T-cell (primary cell): ENCODE results near the gene HSPB8. TPM values are rescaled to one million over a fixed set of nuclear protein-coding genes. Genes with fewer than 3 reads are reported as not detected.

Source experiments
- ATAC-seq, 4 experiments: fragments of 200-7000 bp in 3 of 4; fragments of 150-1000 bp in 1 of 4; cut with Tn5 transposase; replicated peaks in 1 of 4; 1 replicate in 3 of 4; 2 replicates in 1 of 4; pipeline ENCODE4 v1.10.0; 2021; ENCODE audit warnings: moderate library complexity in 3 of 4, mild to moderate bottlenecking in 2 of 4, moderate number of reproducible peaks in 1 of 4
- CTCF ChIA-PET, 2 donors: fragments of 300-600 bp; sonication (Branson Sonifier 250); formaldehyde crosslinking; loops; one replicate each; lab custom pipeline; 2022; ENCODE audit warnings: antibody characterized with exemption in 2 of 2; lab: Charles Lee
- POLR2A ChIA-PET, 2 donors: fragments of 300-600 bp; sonication (Branson Sonifier 250); formaldehyde crosslinking; loops; one replicate each; lab custom pipeline; 2022; ENCODE audit warnings: antibody characterized with exemption in 2 of 2; lab: Charles Lee
- DNase-seq, 35 experiments: peaks; one replicate each; pipeline versions ENCODE4 v3.0.0 to v3.0.0-alpha.2; 2013 to 2023
- H3K27ac ChIP-seq: one replicate; pipeline ENCODE4 v1.5.1; 2013; ENCODE audit warnings: low read length
- H3K27me3 ChIP-seq, 2 experiments: replicated peaks in 1 of 2; 1 replicate in 1 of 2; 2 replicates in 1 of 2; pipeline versions ENCODE4 v1.6.1 to v1.7.0; 2013; ENCODE audit warnings: low read length in 1 of 2, mixed read lengths in 1 of 2; ENCODE audit not compliant: control insufficient read depth in 2 of 2, insufficient read depth in 2 of 2; ENCODE audit errors: extremely low read depth in 1 of 2
- H3K36me3 ChIP-seq, 2 donors: 1 replicate in 1 of 2; 2 replicates in 1 of 2; pipeline versions ENCODE4 v1.6.1 to v1.7.0; 2013; ENCODE audit warnings: low read length in 1 of 2; ENCODE audit not compliant: control insufficient read depth in 2 of 2, insufficient read depth in 1 of 2; ENCODE audit errors: extremely low read depth in 1 of 2
- H3K4me1 ChIP-seq, 2 experiments: 1 replicate in 1 of 2; 2 replicates in 1 of 2; pipeline versions ENCODE4 v1.6.1 to v1.7.0; 2013; ENCODE audit warnings: low read length in 2 of 2, mixed read lengths in 1 of 2; ENCODE audit not compliant: insufficient read depth in 2 of 2, control insufficient read depth in 1 of 2; ENCODE audit errors: extremely low read depth in 1 of 2
- H3K4me3 ChIP-seq, 2 donors: 1 replicate in 1 of 2; 2 replicates in 1 of 2; pipeline versions ENCODE4 v1.5.1 to v1.7.0; 2013; ENCODE audit warnings: mild to moderate bottlenecking in 2 of 2, low read length in 1 of 2, moderate library complexity in 1 of 2; ENCODE audit not compliant: control insufficient read depth in 1 of 2; ENCODE audit errors: extremely low read depth in 1 of 2
- H3K9me3 ChIP-seq: 2 replicates; pipeline ENCODE4 v1.7.0; 2013
- H3K27ac Mint-ChIP-seq, 2 donors: one replicate each; pipeline ENCODE4 v1.8.0; 2020 to 2021; ENCODE audit warnings: mild to moderate bottlenecking in 2 of 2, mixed read lengths in 2 of 2
- H3K27me3 Mint-ChIP-seq, 2 donors: one replicate each; pipeline ENCODE4 v1.8.0; 2021 to 2022; ENCODE audit warnings: mixed read lengths in 2 of 2
- H3K36me3 Mint-ChIP-seq: one replicate; pipeline ENCODE4 v1.8.0; 2021; ENCODE audit warnings: mixed read lengths
- H3K4me1 Mint-ChIP-seq, 3 donors: one replicate each; pipeline ENCODE4 v1.8.0; 2020 to 2022; ENCODE audit warnings: mixed read lengths in 3 of 3, mild to moderate bottlenecking in 1 of 3
- H3K4me3 Mint-ChIP-seq, 3 donors: one replicate each; pipeline ENCODE4 v1.8.0; 2020 to 2022; ENCODE audit warnings: mild to moderate bottlenecking in 3 of 3, mixed read lengths in 3 of 3, moderate library complexity in 3 of 3
- H3K9me3 Mint-ChIP-seq, 3 donors: one replicate each; pipeline ENCODE4 v1.8.0; 2020 to 2022; ENCODE audit warnings: mixed read lengths in 3 of 3
- WGBS: methylation state at CpG from one replicate; pipeline ENCODE4 v1.1.5; 2013; ENCODE audit warnings: missing lambda C conversion rate; ENCODE audit not compliant: insufficient coverage; 5-methylcytosine and 5-hydroxymethylcytosine counted together
- total RNA-seq, 35 experiments: library from RNA in 6 of 35; stranded (reverse) in 6 of 35; fragments of 120-200 nt in 1 of 35; gene quantifications; one replicate each; pipeline versions ENCODE4 v1.2.1 to v1.2.4 and lab custom pipeline; 2013 to 2026

The HSPB8 gene
- total RNA-seq, 5 donors from 2014 or later (not counting 1 experiment from before 2014, with no cell fraction given): 0.18 TPM; not detected in 4

DNA sequence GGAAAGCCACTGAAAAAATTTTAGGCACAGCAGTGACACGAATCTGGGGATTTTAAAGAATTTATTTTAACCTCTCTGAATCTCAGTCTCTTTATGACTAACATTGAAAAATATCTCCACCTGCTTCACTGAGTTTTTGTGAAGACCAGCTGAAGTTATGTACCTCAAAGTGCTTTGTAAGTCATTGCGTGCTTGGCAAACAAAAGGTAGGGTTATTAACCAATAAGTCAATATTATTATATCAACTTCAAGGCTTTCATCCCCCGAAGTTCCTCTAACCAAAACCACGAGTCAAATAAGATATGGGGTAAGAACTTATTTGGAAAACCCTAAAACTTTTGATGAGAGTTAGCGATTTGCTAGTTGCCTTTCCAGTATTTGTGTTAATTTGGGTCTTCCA, 62.3 kb downstream of the HSPB8 start:
- 75% methylated on average over 1 of the region's 5 CpGs for WGBS
- H3K27ac ChIP-seq: no peak overlapping the region
- CTCF ChIA-PET: no interaction called here

DNA sequence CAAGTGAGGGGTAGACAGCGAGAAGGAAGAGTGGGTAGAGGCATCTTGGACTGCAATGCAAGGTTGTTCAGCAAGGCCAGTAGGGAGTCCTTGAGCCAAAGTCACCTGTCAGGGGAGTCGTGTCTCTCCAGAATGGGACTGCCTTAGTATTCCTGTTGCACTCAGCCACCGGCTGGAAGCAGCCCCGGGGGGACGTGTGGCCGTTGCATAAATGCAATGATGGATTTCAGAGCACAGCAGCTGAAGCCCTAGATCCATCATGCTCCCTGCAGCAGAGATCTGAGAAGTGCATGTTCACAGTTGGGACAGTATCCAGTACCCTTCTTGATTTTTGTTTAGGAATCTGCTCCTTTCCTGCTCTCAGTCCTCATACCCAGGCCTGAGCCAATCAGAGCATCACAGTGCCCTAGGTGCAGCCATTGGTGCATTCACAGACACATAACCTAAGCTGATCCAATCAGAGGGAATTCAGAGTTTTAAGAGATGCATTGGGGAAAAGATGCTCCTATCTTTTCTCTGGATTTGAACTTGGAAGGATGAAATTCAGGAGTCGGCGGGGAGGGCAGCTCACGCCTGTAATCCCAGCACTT, 62.9 kb downstream of the HSPB8 start:
- ATAC-seq (no peak), DNase-seq (no peak)
- WGBS: 88% methylated on average over 9 of the region's 9 CpGs
- Histone ChIP-seq H3K27me3 (peaks cover 0 to 2% of the 10 kb centered on the region in 2 experiments), H3K4me1 (no peaks in the 10 kb centered on the region), H3K9me3 (no peaks in the 10 kb centered on the region), H3K4me3 (no peak overlapping the region), H3K36me3 (no peaks in the 10 kb centered on the region), H3K27ac (no peak overlapping the region)
- no peak overlapping the region for H3K4me3 Mint-ChIP-seq
- H3K4me1 Mint-ChIP-seq: no peaks in the 10 kb centered on the region
- H3K27me3 Mint-ChIP-seq: peaks cover 0 to 11% of the 10 kb centered on the region in 2 donors
- H3K27ac Mint-ChIP-seq: no peak overlapping the region
- no peaks in the 10 kb centered on the region for H3K36me3 Mint-ChIP-seq
- POLR2A ChIA-PET: no interaction called here
- H3K9me3 Mint-ChIP-seq: peaks cover 5 to 6% (median 5%) of the 10 kb centered on the region in 3 donors
- CTCF ChIA-PET: no interaction called here

More for the DNA sequence above, 62.3 kb downstream of the HSPB8 start:
- Mint-ChIP-seq H3K36me3 (no peaks in the 10 kb centered on the region), H3K9me3 (peaks cover 5 to 6% (median 5%) of the 10 kb centered on the region in 3 donors), H3K27ac (no peak overlapping the region), H3K4me1 (no peaks in the 10 kb centered on the region), H3K4me3 (no peak overlapping the region), H3K27me3 (peaks cover 0 to 11% of the 10 kb centered on the region in 2 donors)
- no peaks in the 10 kb centered on the region for H3K36me3 ChIP-seq
- H3K9me3 ChIP-seq: no peaks in the 10 kb centered on the region
- POLR2A ChIA-PET: no interaction called here
- no peaks in the 10 kb centered on the region for H3K4me1 ChIP-seq
- ATAC-seq (no peak), DNase-seq (no peak)
- H3K27me3 ChIP-seq: peaks cover 0 to 2% of the 10 kb centered on the region in 2 experiments
- H3K4me3 ChIP-seq: no peak overlapping the region

Other genes with a start within 250 kb of the HSPB8 start
- not detected for gene SRRM4, start 197.4 kb upstream of the HSPB8 start, total RNA-seq
- not detected for gene CCDC60, start 155.8 kb downstream of the HSPB8 start, total RNA-seq